SJSA1 (cell line): ENCODE results near the gene MOCOS. TPM values are rescaled to one million over a fixed set of nuclear protein-coding genes. Genes with fewer than 3 reads are reported as not detected.
"Not testable (repeated sequence)": the region's sequence is repeated elsewhere in the genome, so short reads cannot be mapped to it uniquely, and the experiment has no call there.

Experiments
- DNase-seq, 2 experiments: peaks; one replicate each; pipeline ENCODE4 v3.0.0-alpha.2; 2015 to 2020; ENCODE audit warnings: low spot score in 2 of 2, low read depth in 1 of 2
- H3K27ac ChIP-seq: fragments of 250-450 bp; sonication (Bioruptor Pico); 2 replicates; pipeline ENCODE4 v1.5.1; 2020; ENCODE audit warnings: mild to moderate bottlenecking, moderate library complexity
- H3K27me3 ChIP-seq: fragments of 250-450 bp; sonication (Bioruptor Pico); replicated peaks from 2 replicates; pipeline ENCODE4 v1.5.1; 2020; ENCODE audit warnings: mild to moderate bottlenecking, moderate library complexity
- H3K36me3 ChIP-seq: fragments of 250-450 bp; sonication (Bioruptor Pico); 2 replicates; pipeline ENCODE4 v1.5.1; 2020; ENCODE audit warnings: mild to moderate bottlenecking
- H3K4me1 ChIP-seq: fragments of 250-450 bp; sonication (Bioruptor Pico); replicated peaks from 2 replicates; pipeline ENCODE4 v1.6.1; 2021; ENCODE audit warnings: mild to moderate bottlenecking
- H3K4me3 ChIP-seq: fragments of 250-450 bp; sonication (Bioruptor Pico); 2 replicates; pipeline ENCODE4 v1.5.1; 2020; ENCODE audit warnings: mild to moderate bottlenecking
- H3K9me3 ChIP-seq: fragments of 250-450 bp; sonication (Bioruptor Pico); replicated peaks from 2 replicates; pipeline ENCODE4 v1.5.1; 2020; ENCODE audit warnings: mild to moderate bottlenecking
- total RNA-seq: library from RNA; depleted of rRNA; stranded (reverse); fragments of >200 nt; shearing (Covaris generic); gene quantifications from 2 replicates; pipeline ENCODE4 v1.2.3, GENCODE V29; 2014

Gene MOCOS
- total RNA-seq, 1 experiment from 2014 or later = 0.34 TPM

DNA sequence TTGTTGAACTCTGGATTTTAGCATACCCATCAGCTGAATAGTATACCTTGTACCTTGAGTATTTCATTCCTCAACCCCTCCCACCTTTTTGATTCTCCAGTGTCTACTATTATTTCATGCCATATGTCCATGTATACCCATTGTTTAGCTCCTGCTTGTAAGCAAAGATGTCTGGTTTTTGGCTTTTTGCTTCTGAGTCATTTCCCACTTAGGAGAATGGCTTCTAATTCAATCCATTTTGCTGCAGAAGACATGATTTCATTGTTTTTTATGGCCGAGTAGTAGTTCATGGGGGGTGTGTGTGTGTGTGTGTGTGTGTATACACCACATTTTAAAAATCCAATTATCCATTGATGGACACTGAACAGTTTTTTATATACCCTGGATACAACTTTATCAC, 24.3 kb upstream of the MOCOS start:
- Histone ChIP-seq H3K27ac (no peak overlapping the region), H3K36me3 (peaks cover 67% of the 10 kb centered on the region), H3K9me3 (no peaks in the 10 kb centered on the region), H3K4me1 (peaks cover 8% of the 10 kb centered on the region), H3K4me3 (no peak overlapping the region), H3K27me3 (no peaks in the 10 kb centered on the region)
- DNase-seq = no peak

- Histone ChIP-seq H3K36me3 (peaks cover 59% of the 10 kb centered on the region), H3K9me3 (no peaks in the 10 kb centered on the region), H3K27ac (no peak overlapping the region), H3K4me1 (no peaks in the 10 kb centered on the region), H3K27me3 (no peaks in the 10 kb centered on the region), H3K4me3 (no peak overlapping the region)
- no peak for DNase-seq
Observed at GRCh38 chr18:36167692-36168218, 19.5 kb upstream of the MOCOS start.

GRCh38 chr18:36168296-36168695, 19.0 kb upstream of the MOCOS start:
- not testable (repeated sequence) for H3K27me3 ChIP-seq, H3K9me3 ChIP-seq, H3K4me3 ChIP-seq, H3K27ac ChIP-seq, DNase-seq, H3K4me1 ChIP-seq
- H3K36me3 ChIP-seq = peaks cover 59% of the 10 kb centered on the region

DNA sequence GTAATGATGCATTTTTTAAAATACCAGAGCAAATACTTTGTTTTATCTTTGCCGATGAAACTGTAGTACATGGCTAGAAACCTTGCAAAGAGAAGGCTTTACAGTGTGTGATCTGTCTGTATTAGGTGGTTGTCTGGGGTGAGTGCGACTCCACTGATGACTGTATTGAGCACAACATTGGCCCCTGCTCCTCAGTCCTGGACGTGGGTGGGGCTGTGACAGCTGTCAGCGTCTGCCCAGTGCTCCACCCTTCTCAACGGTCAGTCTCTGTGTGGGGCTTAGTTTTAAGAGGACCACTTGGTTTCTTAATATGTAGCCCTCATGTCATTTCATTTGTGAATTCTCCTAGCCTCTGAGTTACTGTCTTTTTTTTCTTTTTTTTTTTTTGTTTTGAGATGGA, 17.4 kb upstream of the MOCOS start:
- Histone ChIP-seq H3K27me3 (no peaks in the 10 kb centered on the region), H3K27ac (no peak overlapping the region), H3K4me1 (no peaks in the 10 kb centered on the region), H3K4me3 (no peak overlapping the region), H3K36me3 (peaks cover 52% of the 10 kb centered on the region), H3K9me3 (no peaks in the 10 kb centered on the region)
- DNase-seq = no peak

DNA sequence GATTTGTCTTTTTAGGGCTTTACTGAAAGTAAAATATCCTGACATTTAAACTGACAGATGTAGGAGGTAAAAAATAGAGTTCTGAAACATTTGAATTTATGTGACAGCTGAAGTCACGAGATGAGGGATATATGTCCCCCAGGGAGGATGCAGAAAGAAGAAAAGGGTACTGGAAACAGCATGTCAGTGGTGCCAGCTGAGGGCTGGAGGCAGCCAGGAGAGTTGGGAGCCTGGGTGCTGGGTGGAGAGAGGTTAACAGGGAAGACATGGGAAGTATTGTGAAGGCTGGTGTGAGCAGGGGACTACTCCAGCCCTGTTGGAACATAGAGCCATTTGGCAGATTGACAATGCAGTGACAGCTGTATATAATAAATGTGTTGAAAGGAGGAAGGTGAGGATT, 11.8 kb upstream of the MOCOS start:
- Histone ChIP-seq H3K27ac (no peak overlapping the region), H3K36me3 (peaks cover 39% of the 10 kb centered on the region), H3K4me3 (no peak overlapping the region), H3K9me3 (no peaks in the 10 kb centered on the region), H3K4me1 (no peaks in the 10 kb centered on the region), H3K27me3 (no peaks in the 10 kb centered on the region)
- no peak for DNase-seq

DNA sequence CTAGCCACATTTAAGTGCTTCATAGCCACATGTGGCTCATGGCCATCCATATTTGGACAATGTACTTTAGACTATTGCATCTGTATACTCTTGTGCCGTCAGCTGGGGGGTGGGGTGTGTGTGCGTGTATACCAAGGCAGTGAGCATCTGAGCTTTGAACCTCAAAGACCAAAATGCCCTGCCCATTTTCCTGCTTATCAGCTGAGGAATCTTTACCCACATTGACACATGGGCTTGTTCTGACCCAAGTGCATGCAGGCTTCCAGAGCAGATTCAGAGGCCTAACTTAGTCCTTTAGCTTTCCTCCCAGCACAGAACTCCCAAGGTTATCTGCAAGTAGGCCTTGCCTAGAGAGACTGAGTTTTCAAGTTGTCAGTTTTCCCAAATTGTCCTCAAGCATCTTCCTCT, 11.1 kb upstream of the MOCOS start:
- Histone ChIP-seq H3K9me3 (no peaks in the 10 kb centered on the region), H3K4me1 (no peaks in the 10 kb centered on the region), H3K4me3 (no peak overlapping the region), H3K27ac (no peak overlapping the region), H3K27me3 (no peaks in the 10 kb centered on the region), H3K36me3 (peaks cover 35% of the 10 kb centered on the region)
- DNase-seq = no peak

GRCh38 chr18:36176711-36177110, 10.6 kb upstream of the MOCOS start:
- DNase-seq = no peak

DNA sequence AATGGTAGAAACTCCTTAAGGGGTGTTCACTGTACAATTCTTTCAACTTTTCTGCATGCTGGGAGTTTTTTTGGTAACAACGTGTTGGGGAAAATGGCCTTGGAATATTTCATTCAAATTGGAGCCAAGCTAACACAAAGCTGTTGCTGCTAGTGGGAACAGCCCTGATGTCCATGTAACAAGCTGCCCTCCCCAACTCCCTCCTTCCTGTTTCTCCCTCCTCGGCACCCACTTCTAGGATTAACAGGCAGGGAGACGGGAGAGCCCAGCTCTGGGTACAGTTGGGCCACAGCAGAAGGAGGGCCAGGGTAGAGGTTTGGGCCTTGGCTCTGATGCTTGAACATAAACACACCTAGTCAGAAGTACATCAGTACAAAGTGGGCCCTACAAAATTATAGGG, 9.4 kb upstream of the MOCOS start:
- H3K9me3 ChIP-seq = no peaks in the 10 kb centered on the region
- no peak overlapping the region for H3K27ac ChIP-seq
- no peak overlapping the region for H3K4me3 ChIP-seq
- no peaks in the 10 kb centered on the region for H3K27me3 ChIP-seq
- no peaks in the 10 kb centered on the region for H3K4me1 ChIP-seq
- peaks cover 26% of the 10 kb centered on the region for H3K36me3 ChIP-seq
- no peak for DNase-seq

More at GRCh38 chr18:36176711-36177110, 10.6 kb upstream of the MOCOS start:
- Histone ChIP-seq H3K27ac (no peak overlapping the region), H3K4me1 (no peaks in the 10 kb centered on the region), H3K4me3 (no peak overlapping the region), H3K36me3 (peaks cover 31% of the 10 kb centered on the region), H3K27me3 (no peaks in the 10 kb centered on the region), H3K9me3 (no peaks in the 10 kb centered on the region)

GRCh38 chr18:36179562-36180355, 7.5 kb upstream of the MOCOS start:
- Histone ChIP-seq H3K27me3 (no peaks in the 10 kb centered on the region), H3K4me3 (no peak overlapping the region), H3K36me3 (peaks cover 20% of the 10 kb centered on the region), H3K27ac (no peak overlapping the region), H3K9me3 (no peaks in the 10 kb centered on the region), H3K4me1 (no peaks in the 10 kb centered on the region)
- DNase-seq = no peak

DNA sequence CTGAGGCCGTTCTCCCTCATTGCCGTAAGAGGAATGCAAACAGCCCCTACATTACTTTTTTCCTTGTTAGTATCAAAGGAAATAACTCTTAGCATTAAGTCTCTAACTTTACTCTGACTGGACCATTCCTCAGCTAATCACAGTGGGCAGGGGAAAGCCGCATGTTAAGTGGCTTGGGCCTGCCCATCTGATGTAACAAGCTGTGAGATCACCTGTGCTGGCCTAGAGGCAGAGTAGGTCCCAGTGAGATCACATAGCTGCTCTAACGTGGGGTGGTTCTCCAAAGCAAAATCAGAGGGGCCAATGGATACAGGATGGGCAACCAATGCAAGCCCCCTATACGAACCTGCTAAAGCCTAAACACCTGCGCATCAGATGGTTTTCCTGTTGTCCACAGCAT, 5.9 kb upstream of the MOCOS start:
- Histone ChIP-seq H3K4me3 (no peak overlapping the region), H3K36me3 (peaks cover 8% of the 10 kb centered on the region), H3K27ac (no peak overlapping the region), H3K27me3 (no peaks in the 10 kb centered on the region), H3K4me1 (no peaks in the 10 kb centered on the region), H3K9me3 (no peaks in the 10 kb centered on the region)
- DNase-seq = no peak

DNA sequence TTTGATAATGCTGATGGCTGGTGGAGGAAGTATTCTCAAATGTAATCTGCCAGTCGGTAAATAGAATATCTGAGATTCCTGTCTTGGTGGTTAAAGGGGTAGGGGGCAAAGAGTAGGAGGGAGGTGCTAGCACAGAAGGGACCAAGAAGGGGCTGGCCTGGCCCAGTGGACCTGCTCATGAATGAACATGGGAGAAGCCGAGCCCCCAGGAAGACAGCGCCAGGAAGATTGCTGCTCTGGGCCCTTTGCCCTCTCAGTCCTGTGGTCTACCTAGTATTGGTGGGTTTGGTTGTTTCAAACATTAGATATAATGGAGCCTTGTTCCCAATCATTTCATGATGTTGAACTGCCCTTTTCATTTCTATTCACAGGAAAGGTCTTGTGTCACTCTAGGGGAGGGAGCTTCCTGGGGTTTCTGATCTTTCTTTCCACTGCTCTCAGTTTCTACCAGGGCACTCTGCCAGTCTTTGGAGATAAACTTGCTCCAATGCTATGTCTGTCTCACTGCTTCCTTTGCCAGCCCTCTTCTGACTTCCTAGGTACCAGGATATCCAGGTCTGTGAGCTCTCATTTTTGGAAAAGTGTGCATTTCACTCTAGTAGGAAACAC, 5.3 kb upstream of the MOCOS start:
- no peaks in the 10 kb centered on the region for H3K27me3 ChIP-seq
- no peak overlapping the region for H3K4me3 ChIP-seq
- H3K27ac ChIP-seq = no peak overlapping the region
- H3K36me3 ChIP-seq = peaks cover 5% of the 10 kb centered on the region
- DNase-seq = no peak
- H3K9me3 ChIP-seq = no peaks in the 10 kb centered on the region
- 0 out of 2 replicates have a peak, but pooled peaks cover 3% of the 10 kb centered on the region for H3K4me1 ChIP-seq

GRCh38 chr18:36183033-36183432, 4.3 kb upstream of the MOCOS start:
- Histone ChIP-seq H3K36me3 (no peaks in the 10 kb centered on the region), H3K9me3 (no peaks in the 10 kb centered on the region; the same call in 1 of the 2 replicates), H3K4me1 (peaks cover 11% of the 10 kb centered on the region), H3K27ac (no peak overlapping the region), H3K27me3 (no peaks in the 10 kb centered on the region), H3K4me3 (no peak overlapping the region)
- DNase-seq = no peak

DNA sequence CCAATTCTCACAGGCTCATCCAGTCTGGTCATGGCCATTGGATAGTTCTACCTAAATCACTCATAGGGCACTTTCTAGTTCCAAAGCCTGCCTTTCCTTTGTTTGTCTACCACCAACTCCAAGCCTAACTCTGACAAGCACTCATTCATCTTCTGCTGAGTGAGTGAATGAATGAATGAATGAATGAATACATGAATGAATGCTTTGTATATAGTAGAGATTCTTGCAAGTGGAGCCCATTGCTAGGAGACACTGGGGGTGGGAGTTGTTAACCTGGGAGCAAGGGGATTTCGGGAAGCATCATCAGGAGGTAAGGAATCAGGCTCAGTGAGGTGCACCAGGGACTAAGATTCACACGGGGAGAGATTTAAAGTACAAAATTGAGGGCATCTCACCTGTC, 3.3 kb upstream of the MOCOS start:
- no peaks in the 10 kb centered on the region for H3K36me3 ChIP-seq
- H3K9me3 ChIP-seq = no peaks in the 10 kb centered on the region; the same call in 1 of the 2 replicates
- DNase-seq = no peak
- no peaks in the 10 kb centered on the region for H3K27me3 ChIP-seq
- H3K27ac ChIP-seq = no peak overlapping the region
- H3K4me1 ChIP-seq = peaks cover 11% of the 10 kb centered on the region
- H3K4me3 ChIP-seq = no peak overlapping the region

GRCh38 chr18:36185157-36185556, 2.1 kb upstream of the MOCOS start:
- Histone ChIP-seq H3K4me3 (no peak overlapping the region), H3K27me3 (no peaks in the 10 kb centered on the region), H3K9me3 (no peaks in the 10 kb centered on the region; the same call in 1 of the 2 replicates), H3K27ac (no peak overlapping the region), H3K4me1 (peaks cover 11% of the 10 kb centered on the region), H3K36me3 (no peaks in the 10 kb centered on the region)
- DNase-seq = no peak
